Pulmonary artery endothelial cell (primary cell): ENCODE data around the gene CSK. TPM values are rescaled to one million over a fixed set of nuclear protein-coding genes. Genes with fewer than 3 reads are reported as not detected.

Source experiments
- DNase-seq: peaks from one replicate; pipeline ENCODE4 v3.0.0-alpha.2; 2011; ENCODE audit warnings: low read depth, low spot score
- total RNA-seq: library from RNA; depleted of rRNA; stranded (reverse); fragments of >200 nt; gene quantifications from 2 replicates; pipeline ENCODE4 v1.2.3, GENCODE V29; 2014

The CSK gene
- total RNA-seq, 1 donor from 2014 or later = 39.5 TPM

GRCh38 chr15:74787251-74788041 is 5.6 kb downstream of the CSK start:
- DNase-seq = no peak

- DNase-seq = no peak
These were observed 6.3 kb downstream of the CSK start for GRCh38 chr15:74788042-74788682.

GRCh38 chr15:74788683-74789151 is 6.8 kb downstream of the CSK start:
- DNase-seq = no peak

GRCh38 chr15:74789171-74789631 is 7.3 kb downstream of the CSK start:
- DNase-seq = no peak

- DNase-seq = no peak
These were observed 7.8 kb downstream of the CSK start for GRCh38 chr15:74789741-74790079.

- no peak for DNase-seq
These were observed 8.4 kb downstream of the CSK start for GRCh38 chr15:74790080-74790916.

- no peak for DNase-seq
These were observed 9.1 kb downstream of the CSK start for GRCh38 chr15:74791007-74791406.

GRCh38 chr15:74791667-74792066 is 9.8 kb downstream of the CSK start:
- no peak for DNase-seq

- DNase-seq = no peak
These were observed 10.5 kb downstream of the CSK start for GRCh38 chr15:74792227-74793016.

GRCh38 chr15:74793135-74794028 is 11.5 kb downstream of the CSK start:
- no peak for DNase-seq

GRCh38 chr15:74794248-74794969 is 12.5 kb downstream of the CSK start:
- DNase-seq = no peak

- no peak for DNase-seq
These were observed 13.1 kb downstream of the CSK start for GRCh38 chr15:74794970-74795349.

- DNase-seq = no peak
These were observed 14.2 kb downstream of the CSK start for GRCh38 chr15:74795966-74796625.

- DNase-seq = no peak
These were observed 16.7 kb downstream of the CSK start for GRCh38 chr15:74798388-74799254.

- no peak for DNase-seq
These were observed 17.5 kb downstream of the CSK start for GRCh38 chr15:74799255-74799855.

- DNase-seq = no peak
These were observed 18.1 kb downstream of the CSK start for GRCh38 chr15:74799856-74800558.

GRCh38 chr15:74800559-74801094 is 18.7 kb downstream of the CSK start:
- DNase-seq = no peak
